ENCODE results near the gene SNRNP70.
"Not testable (repeated sequence)": the region's sequence is repeated elsewhere in the genome, so short reads cannot be mapped to it uniquely, and the experiment has no call there.

- TF ChIP-seq CTCF, POLR2A (IDR thresholded peaks at IDR 0.05): not testable (repeated sequence)
These were observed 38.0 kb downstream of the SNRNP70 start for GRCh38 chr19:49123285-49123684.
